HK-2 (cell line): Measurements from ENCODE around the gene CCHCR1.

Source experiments
- DNase-seq: peaks from one replicate; pipeline ENCODE4 v3.0.0-alpha.2; 2018; ENCODE audit not compliant: unreplicated experiment

The CCHCR1 gene

DNA sequence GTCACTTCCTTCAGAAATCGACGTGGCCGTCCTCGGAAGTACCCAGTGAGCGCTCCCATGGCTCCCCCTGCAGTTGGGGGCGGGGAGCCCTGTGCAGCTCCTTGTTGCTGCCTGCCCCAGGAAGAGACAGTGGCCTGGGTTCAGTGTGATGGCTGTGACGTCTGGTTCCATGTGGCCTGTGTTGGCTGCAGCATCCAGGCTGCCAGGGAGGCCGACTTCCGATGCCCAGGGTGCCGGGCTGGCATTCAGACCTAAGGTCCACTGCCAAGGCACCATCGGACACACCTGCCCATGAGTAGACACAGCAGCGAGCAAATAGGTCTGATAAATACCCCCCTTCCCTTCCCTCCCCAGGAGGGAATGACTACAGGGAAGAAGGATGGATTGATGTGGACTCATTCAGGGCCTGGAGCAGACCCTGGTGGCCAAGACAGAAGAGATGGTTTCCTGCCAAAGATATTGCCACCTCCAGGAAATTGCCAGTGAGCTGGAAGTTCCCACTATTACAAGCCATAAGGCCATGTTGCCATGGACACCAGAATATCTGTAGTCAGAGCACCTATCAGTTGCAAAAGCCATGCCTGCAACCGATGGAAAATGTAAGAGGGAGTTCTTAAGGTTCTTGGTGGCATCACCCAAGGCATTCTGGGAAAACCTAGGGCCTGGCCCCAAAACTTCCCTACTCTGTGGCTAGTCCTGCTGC, 5.0 kb upstream of the CCHCR1 start:
- no peak for DNase-seq

DNA sequence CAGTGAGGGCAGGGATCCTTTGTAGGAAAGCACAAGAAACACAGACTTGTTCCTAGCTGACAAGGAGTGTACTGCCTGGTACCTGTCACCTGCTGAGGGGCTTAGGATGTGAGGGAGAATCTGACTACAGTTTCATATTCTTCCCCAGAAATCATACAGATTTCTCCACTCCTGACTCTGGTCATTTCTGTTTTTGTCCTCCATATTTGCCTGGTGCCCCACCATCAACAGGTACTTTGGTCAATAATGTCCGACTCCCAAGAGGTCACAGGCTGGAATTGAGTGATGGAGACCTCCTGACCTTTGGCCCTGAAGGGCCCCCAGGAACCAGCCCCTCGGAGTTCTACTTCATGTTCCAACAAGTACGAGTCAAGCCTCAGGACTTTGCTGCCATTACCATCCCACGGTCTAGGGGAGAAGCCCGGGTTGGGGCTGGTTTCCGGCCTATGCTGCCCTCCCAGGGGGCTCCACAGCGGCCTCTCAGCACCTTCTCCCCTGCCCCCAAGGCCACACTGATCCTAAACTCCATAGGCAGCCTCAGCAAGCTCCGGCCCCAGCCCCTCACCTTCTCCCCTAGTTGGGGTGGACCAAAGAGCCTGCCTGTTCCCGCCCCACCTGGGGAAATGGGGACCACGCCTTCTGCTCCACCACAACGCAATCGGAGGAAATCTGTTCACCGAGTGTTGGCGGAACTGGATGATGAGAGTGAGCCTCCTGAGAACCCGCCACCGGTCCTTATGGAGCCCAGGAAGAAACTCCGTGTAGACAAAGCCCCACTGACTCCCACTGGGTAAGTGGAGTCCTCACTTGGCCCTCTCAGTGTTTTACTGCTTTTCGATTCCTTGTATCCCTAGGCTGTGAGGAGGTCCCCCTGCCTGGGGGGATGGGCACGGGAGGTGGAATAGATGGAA, 3.9 kb upstream of the CCHCR1 start:
- no peak for DNase-seq

DNA sequence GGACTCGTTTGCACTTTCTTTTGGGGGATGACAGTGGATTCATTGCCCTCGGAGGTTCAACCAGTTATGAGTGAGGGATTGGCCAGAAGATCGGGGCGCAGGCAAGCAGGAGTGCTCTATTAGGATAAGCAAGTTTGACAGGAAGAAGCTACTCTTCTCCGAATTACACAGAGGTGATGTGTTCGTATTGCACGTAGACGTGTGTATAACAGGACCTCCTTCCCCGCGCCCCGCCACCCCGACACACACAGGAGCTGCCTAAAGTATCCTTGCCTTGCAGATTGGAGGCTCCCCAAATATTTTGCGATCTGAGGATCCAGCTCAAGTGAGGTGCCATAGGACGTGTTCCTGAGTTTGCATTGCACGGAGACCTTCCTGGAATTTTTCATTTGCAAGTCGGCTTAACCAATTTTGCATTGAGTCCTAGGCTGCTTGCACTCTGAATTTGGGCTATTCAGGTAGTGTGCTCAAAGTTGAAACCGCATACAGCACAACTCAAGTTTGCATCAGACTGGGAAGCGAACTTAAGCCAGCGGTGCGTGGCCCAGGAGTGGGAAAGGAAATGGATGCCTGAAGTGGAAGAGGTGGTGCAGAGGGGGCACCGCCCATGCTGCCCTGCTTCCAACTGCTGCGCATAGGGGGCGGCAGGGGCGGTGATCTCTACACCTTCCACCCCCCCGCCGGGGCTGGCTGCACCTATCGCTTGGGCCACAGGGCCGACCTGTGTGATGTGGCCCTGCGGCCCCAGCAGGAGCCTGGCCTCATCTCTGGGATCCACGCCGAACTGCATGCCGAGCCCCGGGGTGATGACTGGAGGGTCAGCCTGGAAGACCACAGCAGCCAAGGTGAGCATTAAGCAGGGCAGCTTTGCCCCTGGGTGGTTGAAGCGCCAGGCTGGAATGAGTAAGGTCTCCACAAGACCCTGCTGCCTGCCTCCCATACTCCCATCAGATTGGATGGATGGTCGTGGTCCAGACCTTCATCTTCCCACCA, 1.6 kb upstream of the CCHCR1 start:
- DNase-seq: peak; percentile 30

DNA sequence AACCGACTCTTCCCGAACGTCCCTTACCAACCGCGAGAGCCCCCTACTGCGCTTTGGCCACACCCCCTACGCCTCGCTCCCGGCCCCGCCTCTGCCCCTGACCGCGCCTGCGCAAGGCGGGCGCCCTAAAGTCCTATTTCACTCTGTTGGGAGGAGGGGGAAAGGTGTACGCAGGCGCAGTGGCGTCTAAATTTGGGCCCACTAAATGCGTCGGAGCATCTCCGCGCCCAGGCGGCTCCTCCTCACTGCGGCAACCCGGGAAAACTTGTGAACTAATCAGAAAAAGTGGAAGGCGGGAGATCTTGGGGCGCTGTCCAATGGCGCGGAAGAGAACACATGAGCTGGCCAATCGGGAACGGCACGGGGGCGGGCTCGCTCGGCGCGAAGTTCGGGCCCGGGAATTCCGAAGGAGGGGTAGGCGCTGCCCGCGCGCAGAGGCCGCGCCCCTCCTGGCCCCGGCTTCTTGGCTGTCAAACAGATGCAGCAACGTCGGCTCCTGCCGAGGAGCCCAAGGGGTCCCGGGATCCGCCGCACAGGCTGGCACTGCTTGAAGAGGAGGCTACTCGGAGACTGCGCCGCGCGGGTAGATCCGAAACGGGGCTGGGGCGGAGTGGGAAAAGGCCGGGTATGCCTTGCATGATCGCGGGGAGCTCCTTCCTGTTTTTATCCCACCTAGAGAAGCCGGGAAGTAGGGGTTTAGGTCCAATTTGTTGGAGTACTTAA, 699 bp upstream of the CCHCR1 start, which contains the start of gene TCF19:
Gene TCF19, plus strand, starts transcription at position 450 of the 723 bp plus-strand sequence. CDS start 881 bp downstream, outside the sequence.
- peak; percentile 99 for DNase-seq

DNA sequence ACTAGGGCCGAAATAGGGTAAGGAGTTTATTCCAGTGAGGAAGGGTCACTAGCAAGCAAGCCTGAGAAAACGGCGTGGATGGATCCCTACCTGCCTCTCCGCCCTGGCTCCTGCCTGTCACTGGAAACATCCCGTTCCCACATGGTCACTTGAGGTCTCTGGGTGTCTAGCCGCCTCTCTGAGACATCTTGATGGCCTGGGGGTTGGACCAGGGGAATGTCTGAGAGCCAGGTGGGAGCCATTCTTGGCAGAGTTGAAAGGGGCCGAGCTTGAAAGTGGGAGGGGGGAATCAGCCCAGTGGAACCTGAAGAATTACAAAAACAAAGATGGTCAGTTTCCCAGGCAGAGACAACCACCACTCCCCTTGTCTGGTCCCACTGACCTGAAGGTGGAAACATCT, 961 bp downstream of the CCHCR1 start:
- no peak for DNase-seq

DNA sequence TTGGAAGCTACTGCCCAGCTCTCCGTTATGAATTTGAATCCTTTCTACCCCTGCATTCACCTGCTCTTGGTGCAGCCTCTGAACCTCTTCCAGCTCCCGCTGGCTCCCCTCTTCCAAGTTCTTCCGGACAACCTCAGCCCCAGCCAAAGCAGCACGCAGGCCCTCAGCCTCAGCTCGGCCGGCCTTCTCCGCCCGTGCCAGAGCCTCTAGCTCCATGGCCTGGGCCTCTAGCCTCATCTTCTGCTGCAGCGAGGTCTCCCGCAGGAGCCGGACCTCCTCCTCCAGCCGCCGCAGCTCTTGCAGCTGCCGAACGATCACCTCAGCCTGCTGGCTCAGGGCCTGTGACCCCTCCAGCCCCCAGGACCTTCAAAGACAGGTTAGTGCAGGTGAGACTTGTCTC, 3.2 kb downstream of the CCHCR1 start:
- DNase-seq: no peak

DNA sequence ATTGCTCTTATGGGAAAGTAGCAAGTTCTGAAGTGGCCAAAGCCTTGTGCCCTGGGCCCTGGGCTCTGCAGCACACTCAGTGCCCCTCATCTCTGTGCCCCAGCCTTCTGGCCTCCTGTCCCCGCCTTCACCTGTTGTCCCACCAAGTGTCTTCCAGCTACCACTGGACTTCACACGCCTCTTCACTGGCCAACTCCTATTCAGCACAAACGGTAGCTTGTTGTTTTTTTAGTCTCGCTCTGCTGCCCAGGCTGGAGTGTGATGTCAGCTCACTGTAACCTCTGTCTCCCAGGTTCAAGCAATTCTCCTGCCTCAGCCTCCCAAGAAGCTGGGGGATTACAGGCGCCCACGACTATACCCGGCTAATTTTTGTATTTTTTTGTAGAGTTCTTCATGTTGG, 4.8 kb downstream of the CCHCR1 start:
- peak; percentile 54 for DNase-seq

DNA sequence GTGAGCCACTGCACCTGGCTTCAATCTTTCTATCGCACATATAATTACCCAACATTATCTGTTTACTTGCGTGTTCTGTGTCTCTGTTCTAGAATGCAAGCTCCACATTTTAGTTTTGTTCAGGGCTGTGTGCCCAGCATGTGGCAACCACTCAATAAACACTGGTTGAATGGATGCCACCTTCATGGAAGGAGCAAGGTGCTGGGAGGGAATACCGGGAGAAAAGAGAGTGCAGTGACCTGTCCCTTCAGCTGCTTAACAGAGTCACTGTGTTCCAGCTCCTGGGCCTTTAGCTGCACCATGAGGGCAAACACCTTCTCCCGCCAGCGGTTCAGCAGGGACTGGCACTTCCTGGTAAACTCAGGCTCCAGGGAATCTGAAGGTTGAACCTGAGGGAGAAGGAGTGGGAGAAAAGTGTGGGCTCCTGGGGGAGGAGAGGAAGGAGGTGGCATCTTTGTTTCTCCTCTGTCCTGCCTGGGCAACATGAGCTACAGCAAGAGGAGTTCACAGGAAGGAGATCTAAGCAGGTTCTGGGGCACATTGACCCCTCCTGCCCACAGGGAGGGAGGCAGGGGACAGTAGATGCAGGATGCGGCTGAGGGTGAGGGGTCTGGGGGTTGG, 7.7 kb downstream of the CCHCR1 start:
- no peak for DNase-seq

DNA sequence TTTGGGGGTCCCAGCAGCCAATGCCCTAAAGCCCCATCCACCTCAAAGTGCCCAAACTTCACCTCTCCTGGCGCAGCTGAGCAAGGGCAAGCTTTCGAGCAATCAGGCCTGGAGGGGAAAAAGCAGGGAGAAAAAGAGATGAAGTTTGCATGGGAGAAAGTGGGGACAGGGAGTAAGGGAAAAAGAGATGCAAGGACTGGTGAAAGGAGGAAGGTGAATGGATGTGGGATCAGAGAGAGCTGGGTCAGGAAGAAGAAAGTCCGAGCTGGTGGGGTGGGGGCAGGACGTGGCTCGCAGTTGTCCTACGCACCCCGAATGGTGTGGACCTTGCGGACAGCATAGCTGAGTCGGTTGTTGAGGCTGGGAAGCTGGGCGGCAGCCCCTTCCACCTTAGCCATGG, 12.2 kb downstream of the CCHCR1 start:
- no peak for DNase-seq

DNA sequence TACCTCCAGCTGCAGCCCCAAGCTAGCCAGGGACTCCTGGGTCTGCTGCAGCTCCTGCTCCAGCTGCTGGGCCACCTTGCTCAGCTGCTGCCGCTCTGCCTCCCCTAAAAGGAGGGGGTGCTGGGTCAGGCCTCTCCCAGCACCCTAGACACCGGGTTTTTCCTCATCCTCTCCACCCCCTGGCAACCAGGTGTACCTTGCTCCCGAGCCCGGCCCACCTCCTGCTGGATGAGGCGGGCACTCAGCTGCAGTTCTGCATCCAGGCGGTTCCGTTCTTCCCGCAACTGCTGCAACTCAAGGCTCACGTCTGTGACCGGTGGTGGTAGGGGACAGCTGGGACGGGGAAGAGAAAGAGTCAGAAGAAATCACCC, 12.6 kb downstream of the CCHCR1 start:
- DNase-seq: no peak

DNA sequence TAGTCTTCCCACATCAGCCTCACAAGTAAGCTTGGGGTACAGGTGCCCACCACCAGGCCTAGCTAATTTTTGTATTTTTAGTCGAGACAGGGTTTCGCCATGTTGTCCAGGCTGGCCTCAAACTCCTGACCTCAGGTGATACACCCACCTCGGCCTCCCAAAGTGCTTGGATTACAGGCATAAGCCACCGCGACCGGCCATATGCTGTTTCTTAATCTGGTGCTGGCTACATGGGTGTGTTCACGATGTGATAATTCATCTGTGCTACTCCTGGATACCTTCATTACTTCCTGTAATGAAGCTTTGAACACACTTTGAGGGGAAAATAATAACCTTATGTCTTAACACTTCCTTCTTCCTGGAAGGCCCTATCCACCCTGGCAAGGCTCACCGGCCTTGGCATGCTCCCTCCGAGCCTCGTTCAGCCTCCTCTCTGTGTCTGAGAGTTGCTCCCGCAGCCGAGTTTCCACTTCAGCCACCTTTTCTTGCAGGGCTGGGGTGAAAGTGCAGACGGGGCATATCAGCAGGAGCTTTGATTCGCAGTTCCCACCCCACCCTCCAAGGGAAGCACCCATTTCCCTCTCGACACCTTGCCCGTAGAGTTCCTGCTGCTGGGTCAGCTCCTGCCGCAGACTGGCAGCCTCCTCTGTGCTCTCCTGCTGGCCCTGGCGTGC, 13.2 kb downstream of the CCHCR1 start:
- no peak for DNase-seq

DNA sequence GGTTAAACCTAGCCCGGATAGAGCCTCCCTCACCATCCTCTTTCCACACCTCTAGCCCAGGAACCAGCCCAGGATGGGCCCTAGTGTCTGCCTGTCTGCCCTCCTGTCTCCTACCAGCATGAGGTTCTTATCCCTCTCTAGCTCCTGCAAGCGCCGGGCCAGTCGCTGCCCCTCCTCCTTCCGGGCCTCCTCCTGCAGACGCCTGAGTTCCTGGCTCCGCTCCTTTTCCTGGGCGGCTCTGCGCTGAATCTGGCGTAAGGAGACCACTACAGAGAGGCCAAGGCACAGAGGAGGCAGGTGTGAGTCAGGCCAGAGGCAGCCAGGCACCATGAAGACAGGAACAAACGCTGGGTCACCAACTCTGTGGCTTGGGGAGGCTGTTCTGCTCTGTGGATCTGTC, 14.5 kb downstream of the CCHCR1 start:
- DNase-seq: peak; percentile 71

DNA sequence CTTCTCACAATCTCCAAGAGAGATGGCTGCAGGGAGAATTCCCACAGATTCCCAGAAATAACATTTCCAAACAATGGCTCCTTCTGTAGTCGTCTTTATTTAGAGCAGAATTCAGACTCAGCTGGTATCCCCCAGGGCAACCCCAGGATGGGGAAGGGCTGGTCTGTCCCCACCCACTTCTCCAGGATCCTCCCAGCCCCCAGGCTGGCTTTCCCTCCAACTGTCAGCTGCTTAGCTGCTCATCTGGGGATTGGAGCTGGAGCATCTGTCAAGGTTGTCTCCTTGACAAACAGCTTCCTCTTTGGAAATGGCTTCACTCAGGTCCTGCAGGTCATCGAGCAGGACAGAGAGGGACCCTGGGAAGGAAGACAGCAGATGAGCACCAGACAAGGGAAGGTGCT, 15.2 kb downstream of the CCHCR1 start:
- DNase-seq: no peak

DNA sequence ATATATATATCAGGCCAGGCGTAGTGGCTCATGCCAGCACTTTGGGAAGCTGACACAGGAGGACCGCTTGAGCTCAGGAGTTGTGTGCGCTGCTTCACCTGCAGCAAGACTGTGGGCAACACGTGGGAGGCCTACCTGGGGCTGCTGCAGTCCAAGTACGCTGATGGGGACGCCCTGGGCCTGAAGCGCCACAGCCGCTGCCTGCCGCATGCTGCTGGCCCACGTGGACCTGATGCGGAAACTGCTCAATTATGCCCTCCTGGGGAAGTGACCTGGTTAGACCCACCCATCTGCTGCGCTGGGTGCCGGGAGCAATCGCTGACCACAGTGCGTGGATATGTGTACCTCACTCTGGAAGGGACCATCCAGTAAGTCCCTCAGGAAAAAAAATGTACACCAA, 17.0 kb downstream of the CCHCR1 start:
- no peak for DNase-seq

DNA sequence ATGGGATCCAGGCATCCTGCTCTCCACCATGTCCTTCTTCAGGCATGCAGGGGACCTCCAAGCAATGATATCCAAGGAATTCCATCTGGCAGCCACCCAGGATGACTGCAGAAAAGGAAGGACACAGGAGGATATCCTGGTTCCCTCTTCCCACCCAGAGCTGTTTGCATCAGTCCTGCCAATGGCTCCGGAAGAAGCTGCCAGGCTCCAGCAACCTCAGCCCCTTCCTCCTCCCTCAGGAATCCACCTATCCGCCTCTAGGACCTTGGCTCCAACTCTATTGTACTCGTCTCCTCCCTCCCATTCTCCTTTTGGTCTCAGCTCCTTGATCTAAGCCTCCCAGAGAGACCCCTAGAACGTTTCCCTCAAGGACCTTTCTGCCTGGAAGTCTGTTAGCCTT, 18.0 kb downstream of the CCHCR1 start:
- peak; percentile 27 for DNase-seq

DNA sequence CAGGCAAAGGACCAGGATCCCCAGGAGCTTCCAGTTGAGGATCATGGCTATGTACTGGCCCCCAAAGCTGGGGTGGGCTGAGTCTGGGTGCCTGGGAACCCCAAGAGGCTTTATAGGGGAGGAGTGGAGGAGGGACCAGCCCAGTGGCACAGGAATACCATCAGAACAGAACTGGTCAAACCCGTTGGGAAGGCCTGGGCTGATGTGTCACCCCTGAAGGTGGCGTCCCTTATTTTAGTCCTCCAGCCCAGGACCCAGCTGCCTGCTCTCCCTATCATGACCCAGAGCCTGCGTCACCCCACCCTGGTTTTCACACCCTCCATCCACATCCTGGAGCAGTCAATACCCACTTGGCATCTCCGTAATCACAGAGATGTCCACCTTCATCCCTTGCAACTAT, 18.6 kb downstream of the CCHCR1 start, which contains the start of gene PSORS1C2:
Gene PSORS1C2, minus strand, starts transcription at position 85 of the 400 bp plus-strand sequence. Its CDS starts 40 bp downstream, at position 45.
- DNase-seq: no peak

DNA sequence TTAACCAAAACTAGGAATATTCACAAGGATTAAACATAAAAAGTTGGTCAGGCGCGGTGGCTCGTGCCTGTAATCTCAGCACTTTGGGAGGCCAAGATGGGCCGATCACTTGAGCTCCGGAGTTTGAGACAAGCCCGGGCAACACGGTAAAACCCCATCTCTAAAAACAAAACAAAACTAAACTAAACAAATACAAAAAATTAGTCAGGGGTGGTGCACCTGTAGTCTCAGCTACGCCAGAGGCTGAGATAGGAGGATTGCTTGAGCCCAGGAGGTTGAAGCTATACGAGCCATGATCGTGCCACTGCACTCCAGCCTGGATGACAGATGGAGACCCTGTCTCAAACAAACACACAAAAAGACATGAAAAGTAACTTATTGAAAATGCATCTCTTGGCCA, 21.9 kb downstream of the CCHCR1 start:
- DNase-seq: no peak

DNA sequence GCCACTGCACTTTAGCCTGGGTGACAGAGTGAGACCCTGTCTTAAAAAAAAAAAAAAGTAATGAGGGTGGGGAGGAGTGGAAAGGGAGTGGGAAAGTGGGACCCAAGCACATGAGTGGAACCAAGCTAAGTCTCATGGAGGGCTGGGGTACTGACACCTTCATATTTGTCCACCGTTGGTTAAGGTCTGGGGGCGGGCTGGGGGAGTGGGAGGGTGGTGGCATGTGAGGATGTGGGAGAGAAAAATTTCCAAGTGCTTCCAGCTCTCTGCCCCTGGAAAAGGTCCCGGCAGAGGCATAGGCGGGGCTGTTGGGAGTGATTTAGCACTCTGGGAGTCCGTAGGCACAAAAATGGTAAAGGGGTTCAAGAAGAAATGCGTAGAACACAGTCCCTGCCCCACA, 24.8 kb downstream of the CCHCR1 start:
- no peak for DNase-seq

DNA sequence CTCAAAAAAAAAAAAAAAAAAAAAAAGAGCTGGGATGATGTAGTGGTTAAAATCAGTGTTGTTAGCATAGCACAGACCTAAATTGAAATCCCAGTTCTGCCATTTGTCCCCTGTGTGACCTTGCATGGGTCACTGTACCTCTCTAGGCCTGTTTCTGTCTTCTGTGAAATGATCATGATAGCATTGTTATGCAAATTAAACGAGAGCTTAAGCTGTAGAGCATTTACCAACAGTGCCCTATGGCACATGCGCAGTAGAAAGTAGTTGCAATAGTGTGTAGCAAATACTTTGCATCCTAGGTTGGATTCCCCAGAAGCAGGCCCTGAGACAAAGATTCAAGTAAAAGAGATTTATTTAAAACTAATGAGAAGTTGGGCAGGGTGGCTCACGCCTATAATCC, 26.0 kb downstream of the CCHCR1 start:
- no peak for DNase-seq

DNA sequence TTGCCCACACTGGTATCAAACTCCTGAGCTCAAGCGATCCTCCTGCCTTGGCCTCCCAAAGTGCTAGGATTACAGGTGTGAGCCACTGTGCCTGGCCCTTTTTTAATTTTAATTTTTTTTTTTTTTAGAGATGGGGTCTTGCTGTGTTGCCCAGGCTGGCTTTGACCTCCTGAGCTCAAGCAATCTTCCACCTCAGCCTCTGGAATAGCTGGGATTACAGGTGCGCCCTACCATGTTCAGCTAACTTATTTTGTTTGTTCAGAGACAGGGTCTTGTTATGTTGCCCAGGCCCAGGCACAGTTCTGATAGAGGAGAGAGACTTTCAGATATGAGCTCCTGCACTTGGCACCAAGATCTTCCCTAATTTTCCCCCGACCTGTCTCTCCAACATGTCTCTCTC, 26.9 kb downstream of the CCHCR1 start:
- DNase-seq: no peak
